ENCODE data around the gene TMEM167B. TPM values are rescaled to one million over a fixed set of nuclear protein-coding genes. Genes with fewer than 3 reads are reported as not detected.

Gene TMEM167B
- total and polyA plus RNA-seq, 2 of the 4 experiments (the other 2 are of a cell fraction) = 21.6 to 32.1 TPM

- no peak for TF ChIP-seq MAZ (IDR thresholded peaks at IDR 0.05; ENCODE audit: borderline replicate concordance, low read depth, low read length)
Measured at GRCh38 chr1:109040989-109041620, 49.5 kb upstream of the TMEM167B start (continued).

GRCh38 chr1:109041621-109042468, 48.7 kb upstream of the TMEM167B start, which contains the start of gene WDR47:
Gene WDR47 (minus strand): TSS chr1:109042102. CDS start chr1:109023512, 18,590 bp downstream.
- Histone ChIP-seq H2BK15ac (ENCODE audit: low read depth, low read length) (no peak within 1 kb of the TSS; the same call in 2 of the 3 replicates), H3K56ac (ENCODE audit: extremely low read depth, insufficient read depth, low read length) (no peak within 1 kb of the TSS; the same call in 1 of the 2 replicates), H3K4ac (ENCODE audit: low read depth, low read length) (peak within 1 kb of the TSS; percentile 30; the same call in 1 of the 2 replicates), H3K4me2 (ENCODE audit: low read depth, low read length) (peak within 1 kb of the TSS; percentile 98), H2AFZ (replicated peaks; ENCODE audit: low read length, poor library complexity) (peak within 1 kb of the TSS; percentile 91), H3K9me1 (ENCODE audit: insufficient read depth, low read length) (peaks cover 3% of the 10 kb centered on the region; the same call in 1 of the 2 replicates), H3K36me3 (ENCODE audit: control insufficient read depth, insufficient read depth, low read length) (no peaks in the 10 kb centered on the region), H4K8ac (ENCODE audit: low read depth in 2 of 2, low read length in 2 of 2) (peak within 1 kb of the TSS; percentile 12 to 91; a peak in 3 of 4 replicates), H3K79me1 (ENCODE audit: low read depth in 1 of 2, low read length in 2 of 2) (peaks cover 0 to 19% of the 10 kb centered on the region in 2 experiments; a peak in 2 of 4 replicates), H3K23ac (ENCODE audit: low read depth, low read length) (peak within 1 kb of the TSS; percentile 84), H3K27ac (ENCODE audit: insufficient read depth, low read length) (peak within 1 kb of the TSS; percentile 74), H2AK5ac (ENCODE audit: low read depth, low read length) (0 out of 2 replicates have a peak within 1 kb of the TSS, but pooled peaks have one; percentile 38), H3K14ac (replicated peaks; ENCODE audit: low read depth, low read length) (peak within 1 kb of the TSS; percentile 58; the same call in 1 of the 2 replicates), H3K4me1 (ENCODE audit: control insufficient read depth, insufficient read depth, low read length) (no peaks in the 10 kb centered on the region; the same call in 1 of the 2 replicates), H2AK9ac (replicated peaks; ENCODE audit: low read depth, low read length, poor library complexity) (peak within 1 kb of the TSS; percentile 87), H4K20me1 (ENCODE audit: insufficient read depth, low read length) (peaks cover 5% of the 10 kb centered on the region; the same call in 1 of the 2 replicates), H2BK5ac (ENCODE audit: low read depth, low read length, poor library complexity, severe bottlenecking) (peak within 1 kb of the TSS; percentile 17), H2BK120ac (ENCODE audit: low read depth, low read length) (no peak within 1 kb of the TSS), H4K5ac (ENCODE audit: low read depth, low read length) (peak within 1 kb of the TSS; percentile 92), H3K9me3 (ENCODE audit: control insufficient read depth, insufficient read depth, low read length) (no peaks in the 10 kb centered on the region), H3K27me3 (ENCODE audit: control insufficient read depth, insufficient read depth, low read length) (no peaks in the 10 kb centered on the region), H3K9ac (ENCODE audit: low read depth, low read length) (peak within 1 kb of the TSS; percentile 87), H3K18ac (ENCODE audit: low read depth, low read length) (peak within 1 kb of the TSS; percentile 50), H4K91ac (ENCODE audit: insufficient read depth, low read depth, low read length) (no peak within 1 kb of the TSS), H2BK20ac (ENCODE audit: low read depth, low read length) (no peak within 1 kb of the TSS), H3K4me3 (ENCODE audit: insufficient read depth, low read depth, low read length) (peak within 1 kb of the TSS; percentile 99)
- ChIA-PET POLR2A (ENCODE audit: unreplicated experiment) (interaction anchor here (0.6 to 1.0 kb wide), 2 partner anchors 58 to 154 kb away, joined by 3 to 15 read pairs; no protein-coding TSS in a partner anchor), CTCF (interaction anchor here (0.5 to 0.9 kb wide), 2 partner anchors 40 to 162 kb away, joined by 3 to 4 read pairs; no protein-coding TSS in a partner anchor)
- WGBS, 2 experiments (ENCODE audit: extremely low coverage in 2 of 2, insufficient read length in 1 of 2) = 0% methylated on average over 11 of the region's 90 CpGs; no CpG with 5 or more reads in 1 of the 2 experiments
- dilution Hi-C loops (cut with HindIII; ENCODE audit: low sequenced_read_pairs, unreplicated experiment) = no loop called here
- in situ Hi-C loops (cut with MboI; ENCODE audit: low sequenced_read_pairs) = no loop called here
- peak; percentile 93 for DNase-seq
- intact Hi-C loops (cut with micrococcal nuclease) = no loop called here
- ATAC-seq (ENCODE audit: low read depth) = peak; percentile 99
- no TSS peak for BruUV-seq (replicated peaks)
- TF ChIP-seq USF2 (IDR thresholded peaks at IDR 0.05; ENCODE audit: low read depth, low read length) (no peak), CTCF (conservative IDR thresholded peaks at IDR 0.05; ENCODE audit: low read depth, low read length) (no peak), RFX5 (IDR thresholded peaks at IDR 0.05; ENCODE audit: low read depth, low read length) (no peak), BHLHE40 (IDR thresholded peaks at IDR 0.05; ENCODE audit: low read depth, low read length) (no peak), CHD1 (IDR thresholded peaks at IDR 0.05; ENCODE audit: low read depth, low read length) (no peak), MAZ (IDR thresholded peaks at IDR 0.05; ENCODE audit: borderline replicate concordance, low read depth, low read length) (peak; percentile 78; the same call in 1 of the 2 replicates), ELK1 (IDR thresholded peaks at IDR 0.05; ENCODE audit: borderline replicate concordance, low read depth, low read length) (no peak), CEBPB (IDR thresholded peaks at IDR 0.05; ENCODE audit: low read depth, low read length) (no peak), POLR2A (IDR thresholded peaks at IDR 0.05; ENCODE audit: low read depth, low read length) (peak; percentile 99)
